HEK293 (cell line): ENCODE data around the gene TBL1X.

Experiments used
- BCL6B ChIP-seq: fragments of 450-650 bp; formaldehyde crosslinking; IDR thresholded peaks from 2 replicates; pipeline ENCODE4 v1.5.1; 2017; ENCODE audit warnings: missing biosample characterization, missing genetic modification characterization
- CTCF ChIP-seq: fragments of 450-650 bp; formaldehyde crosslinking; IDR thresholded peaks from 2 replicates; pipeline ENCODE4 v1.5.1; 2016; ENCODE audit warnings: missing biosample characterization, missing genetic modification characterization
- KLF1 ChIP-seq: fragments of 450-650 bp; formaldehyde crosslinking; IDR thresholded peaks from 2 replicates; pipeline ENCODE4 v1.5.1; 2016; ENCODE audit warnings: missing biosample characterization, missing genetic modification characterization
- ZBTB10 ChIP-seq: fragments of 450-650 bp; formaldehyde crosslinking; IDR thresholded peaks from 2 replicates; pipeline ENCODE4 v1.5.1; 2016; ENCODE audit warnings: missing biosample characterization, missing genetic modification characterization
- ZNF26 ChIP-seq: fragments of 450-650 bp; formaldehyde crosslinking; IDR thresholded peaks from 2 replicates; pipeline ENCODE4 v1.5.1; 2016; ENCODE audit warnings: missing biosample characterization, missing genetic modification characterization
- ZNF274 ChIP-seq, 2 experiments: fragments of 200-500 bp in 1 of 2; fragments of 450-650 bp in 1 of 2; sonication (Bioruptor generic) in 1 of 2; formaldehyde crosslinking in 1 of 2; IDR thresholded peaks; 2 replicates each; pipeline versions ENCODE4 v1.5.1 to v1.6.1; 2014 to 2016; ENCODE audit warnings: borderline replicate concordance in 1 of 2, inconsistent platforms in 1 of 2, low read length in 1 of 2, missing biosample characterization in 1 of 2, missing genetic modification characterization in 1 of 2
- ZNF747 ChIP-seq: fragments of 450-650 bp; formaldehyde crosslinking; IDR thresholded peaks from 2 replicates; pipeline ENCODE4 v1.5.1; 2016; ENCODE audit warnings: missing biosample characterization, missing genetic modification characterization

- TF ChIP-seq ZNF274 (IDR thresholded peaks at IDR 0.05; ENCODE audit: low read length) = no peak
- no peak for TF ChIP-seq ZNF274 (tag by site-specific recombination; IDR thresholded peaks at IDR 0.05; ENCODE audit: borderline replicate concordance)
- TF ChIP-seq ZNF26 (tag by site-specific recombination) = no peak
- TF ChIP-seq KLF1 (tag by site-specific recombination) = no peak
- no peak for TF ChIP-seq CTCF (tag by site-specific recombination)
- TF ChIP-seq ZNF747 = no peak
- no peak for TF ChIP-seq BCL6B (tag by site-specific recombination)
- TF ChIP-seq ZBTB10 (tag by site-specific recombination) = no peak
Measured at GRCh38 chrX:9651737-9652136, 186.9 kb downstream of the TBL1X start.
